Pancreas (tissue), 10 donors: Measurements from ENCODE around the gene OPRM1. TPM values are rescaled to one million over a fixed set of nuclear protein-coding genes. Genes with fewer than 3 reads are reported as not detected.

Experiments
- ATAC-seq, 4 donors: fragments of 200-7000 bp; cut with Tn5 transposase; one replicate each; pipeline versions ENCODE4 v1.8.0 to v1.9.1; 2020; ENCODE audit warnings: mild to moderate bottlenecking in 4 of 4, moderate library complexity in 4 of 4
- DNase-seq, 6 donors: peaks; one replicate each; pipeline ENCODE4 v3.0.0-alpha.2; 2020
- FAIRE-seq: peaks from 2 replicates; lab custom pipeline; 2012; peaks lifted over from hg19 to GRCh38; lab: Jason Lieb, UNC
- H3K27ac ChIP-seq, 4 donors: fragments of 200-600 bp; sonication (generic); 1 replicate in 3 of 4; 2 replicates in 1 of 4; pipeline versions ENCODE4 v1.5.0 to v1.8.0; 2020
- H3K27me3 ChIP-seq, 4 donors: fragments of 200-600 bp; one replicate each; pipeline ENCODE4 v1.8.0; 2021
- H3K36me3 ChIP-seq, 3 donors: fragments of 200-600 bp; sonication (generic) in 1 of 3; one replicate each; pipeline versions ENCODE4 v1.5.0 to v1.8.0; 2020 to 2021
- H3K4me1 ChIP-seq, 3 donors: fragments of 200-600 bp; one replicate each; pipeline ENCODE4 v1.8.0; 2021
- H3K4me3 ChIP-seq, 4 donors: fragments of 200-600 bp; sonication (generic) in 2 of 4; one replicate each; pipeline versions ENCODE4 v1.5.0 to v1.8.0; 2020 to 2021
- H3K9me3 ChIP-seq, 4 donors: fragments of 200-600 bp; one replicate each; pipeline ENCODE4 v1.8.0; 2021
- WGBS, 2 donors: extraction: QIAGEN DNeasy Blood & Tissue Kit; methylation state at CpG; one replicate each; pipeline ENCODE4 v1.1.7; 2013; 5-methylcytosine and 5-hydroxymethylcytosine counted together
- intact Hi-C, 3 donors: fragments of 100-400 bp; cut with DNase I; formaldehyde crosslinking; loops; one replicate each; pipeline versions ENCODE4 v1.11.1 to v1.14.2; 2022
- polyA plus RNA-seq, 2 donors: library from polyadenylated mRNA; stranded (reverse); fragments of 200-250 nt; gene quantifications; one replicate each; pipeline ENCODE4 v1.2.3, GENCODE V29; 2013
- total RNA-seq, 6 donors: library from RNA; stranded (reverse); fragmentation: NEBNext Ultra II Directional in 4 of 6; extraction: Animal tissue kit (Norgen Biotek cat#: 25700) in 4 of 6; gene quantifications; one replicate each; pipeline versions ENCODE4 v1.2.1 to v1.2.4, GENCODE V29; 2021 to 2023
- TF ChIP-seq, protein P1 (sequence below), 4 donors: fragments of 200-600 bp; sonication (generic) in 3 of 4; IDR thresholded peaks; one replicate each; pipeline versions ENCODE4 v1.5.0 to v1.8.0; 2021; ENCODE audit warnings: antibody characterized with exemption in 4 of 4
- donor health status: healthy with polysubstance abuse.
- donor health status: DM: no; HTN: no; CAD: no; lungs with moderate emphysema.
- donor health status: DM: no; HTN: no; CAD: no.
- donor health status: control.
- donor health status: control.
- donor health status: Bipolar disorder and iron deficiency.
- donor health status: DM: yes; HTN: yes; CAD: no.
- donor health status: DM: no; HTN: no; CAD: no.
- donor health status: DM: no; HTN: no; CAD: no.
- donor health status: DM: yes; HTN: yes; CAD: no.

The OPRM1 gene
- total and polyA plus RNA-seq, 8 donors, result 0.05 TPM; not detected in 7

GRCh38 chr6:154159126-154159525 is 120.1 kb downstream of the OPRM1 start:
- Histone ChIP-seq H3K4me1 (no peaks in the 10 kb centered on the region), H3K36me3 (no peaks in the 10 kb centered on the region), H3K4me3 (no peak overlapping the region), H3K9me3 (no peaks in the 10 kb centered on the region), H3K27ac (no peak overlapping the region), H3K27me3 (no peaks in the 10 kb centered on the region)
- DNase-seq (no peak), FAIRE-seq (no peak), ATAC-seq (no peak)
- WGBS, 2 donors, result 84% methylated on average over 2 of the region's 2 CpGs
- TF ChIP-seq, protein P1, sequence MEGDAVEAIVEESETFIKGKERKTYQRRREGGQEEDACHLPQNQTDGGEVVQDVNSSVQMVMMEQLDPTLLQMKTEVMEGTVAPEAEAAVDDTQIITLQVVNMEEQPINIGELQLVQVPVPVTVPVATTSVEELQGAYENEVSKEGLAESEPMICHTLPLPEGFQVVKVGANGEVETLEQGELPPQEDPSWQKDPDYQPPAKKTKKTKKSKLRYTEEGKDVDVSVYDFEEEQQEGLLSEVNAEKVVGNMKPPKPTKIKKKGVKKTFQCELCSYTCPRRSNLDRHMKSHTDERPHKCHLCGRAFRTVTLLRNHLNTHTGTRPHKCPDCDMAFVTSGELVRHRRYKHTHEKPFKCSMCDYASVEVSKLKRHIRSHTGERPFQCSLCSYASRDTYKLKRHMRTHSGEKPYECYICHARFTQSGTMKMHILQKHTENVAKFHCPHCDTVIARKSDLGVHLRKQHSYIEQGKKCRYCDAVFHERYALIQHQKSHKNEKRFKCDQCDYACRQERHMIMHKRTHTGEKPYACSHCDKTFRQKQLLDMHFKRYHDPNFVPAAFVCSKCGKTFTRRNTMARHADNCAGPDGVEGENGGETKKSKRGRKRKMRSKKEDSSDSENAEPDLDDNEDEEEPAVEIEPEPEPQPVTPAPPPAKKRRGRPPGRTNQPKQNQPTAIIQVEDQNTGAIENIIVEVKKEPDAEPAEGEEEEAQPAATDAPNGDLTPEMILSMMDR (IDR thresholded peaks at IDR 0.05), result no peak
- intact Hi-C loops, result loop anchor here in 2 of 3 donors (5.0 to 10.0 kb wide), 2 partner anchors 116 to 118 kb away; no protein-coding TSS in a partner anchor

DNA sequence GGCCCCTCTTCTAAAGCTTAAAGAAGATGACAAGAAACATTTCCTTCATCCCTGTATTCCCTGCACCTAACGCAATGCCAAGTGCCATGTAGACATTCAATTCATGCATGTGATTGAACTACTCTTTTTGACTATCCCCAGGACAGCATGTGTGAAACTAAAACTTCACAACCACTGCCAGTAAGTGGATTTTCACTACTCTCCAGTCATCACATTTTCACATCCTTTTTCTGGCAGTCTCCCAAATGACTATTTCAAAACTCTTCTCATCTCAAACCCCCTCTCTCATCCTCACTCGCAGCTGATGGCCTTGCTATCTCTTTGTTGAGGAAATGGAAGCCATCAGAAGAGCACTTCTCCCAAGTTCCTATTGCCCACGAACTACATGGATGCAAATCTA is 122.6 kb downstream of the OPRM1 start:
- H3K4me1 ChIP-seq, result no peaks in the 10 kb centered on the region
- ATAC-seq (no peak), FAIRE-seq (no peak), DNase-seq (no peak)
- 76 to 78% methylated on average over 3 of the region's 3 CpGs for WGBS, 2 donors
- H3K9me3 ChIP-seq, result no peaks in the 10 kb centered on the region
- TF ChIP-seq, protein P1 (IDR thresholded peaks at IDR 0.05), result no peak
- H3K27ac ChIP-seq, result no peak overlapping the region
- intact Hi-C loops, result no loop called here
- H3K36me3 ChIP-seq, result no peaks in the 10 kb centered on the region
- no peak overlapping the region for H3K4me3 ChIP-seq
- H3K27me3 ChIP-seq, result no peaks in the 10 kb centered on the region

DNA sequence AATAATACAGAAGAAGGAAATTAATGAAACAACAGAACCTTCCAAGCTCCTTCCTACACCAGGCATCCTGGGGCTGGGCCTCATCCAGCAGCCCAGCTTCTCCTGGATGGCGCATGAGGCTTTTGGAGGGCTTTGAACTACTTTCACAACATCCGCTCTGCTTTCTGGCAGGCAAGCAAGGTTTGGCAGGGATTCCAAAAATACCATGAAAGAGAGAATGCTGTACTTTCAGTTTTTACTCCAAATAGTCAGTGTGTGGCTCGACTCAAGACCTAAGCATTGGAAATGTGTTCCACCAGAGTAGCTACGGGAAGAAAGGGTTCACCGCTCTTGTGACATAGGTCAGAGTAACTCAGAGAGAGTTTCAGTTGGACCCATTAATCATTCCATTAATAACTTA is 125.4 kb downstream of the OPRM1 start:
- WGBS, 2 donors, result 61 to 69% methylated on average over 5 of the region's 5 CpGs
- no peak overlapping the region for H3K4me3 ChIP-seq

DNA sequence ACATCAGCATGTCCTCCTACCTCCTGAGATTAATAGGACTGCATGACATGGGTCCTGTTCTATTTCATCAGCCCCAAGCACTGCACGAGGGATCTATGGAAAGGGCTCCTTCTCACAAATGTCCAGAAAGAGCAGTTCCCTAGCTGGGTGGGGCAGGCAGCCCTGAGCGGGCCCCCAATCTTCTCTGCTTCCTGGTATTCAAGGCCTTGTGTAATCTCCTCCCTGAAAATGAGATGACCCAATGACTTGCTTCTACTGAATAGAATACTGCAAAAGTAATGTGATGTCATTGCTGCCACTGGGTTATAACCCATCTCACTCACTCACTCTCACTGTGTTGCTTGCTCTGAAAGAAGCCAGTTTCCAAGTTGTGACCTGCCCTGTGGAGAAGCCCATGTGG is 126.4 kb downstream of the OPRM1 start:
- no peak for FAIRE-seq
- Histone ChIP-seq H3K4me1 (no peaks in the 10 kb centered on the region), H3K9me3 (no peaks in the 10 kb centered on the region), H3K27ac (no peak overlapping the region), H3K4me3 (no peak overlapping the region), H3K36me3 (no peaks in the 10 kb centered on the region), H3K27me3 (no peaks in the 10 kb centered on the region)
- no peak for DNase-seq
- intact Hi-C loops, result no loop called here
- 73 to 83% methylated on average over 2 of the region's 2 CpGs for WGBS, 2 donors
- TF ChIP-seq, protein P1 (IDR thresholded peaks at IDR 0.05), result no peak
- ATAC-seq, result peak in 1 of 4 donors; percentile 15

More for the DNA sequence above, 125.4 kb downstream of the OPRM1 start:
- no peaks in the 10 kb centered on the region for H3K9me3 ChIP-seq
- TF ChIP-seq, protein P1 (IDR thresholded peaks at IDR 0.05), result no peak
- FAIRE-seq, result no peak
- no peaks in the 10 kb centered on the region for H3K27me3 ChIP-seq
- H3K36me3 ChIP-seq, result no peaks in the 10 kb centered on the region
- intact Hi-C loops, result no loop called here
- peak in 3 of 4 donors; percentile 45 to 66 (median 51) for ATAC-seq
- no peaks in the 10 kb centered on the region for H3K4me1 ChIP-seq
- peak in 1 of 6 donors; percentile 16 for DNase-seq
- no peak overlapping the region for H3K27ac ChIP-seq

GRCh38 chr6:154166140-154166539 is 127.1 kb downstream of the OPRM1 start:
- WGBS, 2 donors, result 83 to 91% methylated on average over 9 of the region's 9 CpGs
- intact Hi-C loops, result no loop called here
- Histone ChIP-seq H3K9me3 (no peaks in the 10 kb centered on the region), H3K27me3 (no peaks in the 10 kb centered on the region), H3K27ac (no peak overlapping the region), H3K4me1 (no peaks in the 10 kb centered on the region), H3K36me3 (no peaks in the 10 kb centered on the region), H3K4me3 (no peak overlapping the region)
- TF ChIP-seq, protein P1 (IDR thresholded peaks at IDR 0.05), result no peak
- peak in 1 of 4 donors; percentile 28 for ATAC-seq
- FAIRE-seq, result no peak
- no peak for DNase-seq
